BJ (cell line): Measurements from ENCODE around the gene BPGM. TPM values are rescaled to one million over a fixed set of nuclear protein-coding genes. Genes with fewer than 3 reads are reported as not detected.

Experiments used
- CTCF ChIA-PET: fragments of 350-600 bp; formaldehyde crosslinking; extraction: SDS; loops from one replicate; lab custom pipeline; 2021; ENCODE audit warnings: antibody characterized with exemption, inconsistent platforms; lab: Yijun Ruan, JAX
- POLR2A ChIA-PET: fragments of 300-600 bp; sonication (Branson Sonifier 250); formaldehyde crosslinking; extraction: SDS; loops from one replicate; lab custom pipeline; 2021; ENCODE audit warnings: antibody characterized with exemption; lab: Charles Lee
- DNase-seq: peaks from one replicate; pipeline ENCODE4 v3.0.0-alpha.2; 2011; ENCODE audit warnings: low read depth
- H3K27me3 ChIP-seq: 2 replicates; pipeline ENCODE4 v1.6.0; 2011; ENCODE audit warnings: low read length; ENCODE audit not compliant: control insufficient read depth, insufficient read depth
- H3K36me3 ChIP-seq: 2 replicates; pipeline ENCODE4 v1.5.1; 2011; ENCODE audit warnings: low read length; ENCODE audit not compliant: control insufficient read depth, insufficient read depth
- H3K4me3 ChIP-seq: 2 replicates; pipeline ENCODE4 v1.5.1; 2011; ENCODE audit warnings: low read depth, mild to moderate bottlenecking, control low read depth, low read length
- polyA plus RNA-seq: library from polyadenylated mRNA; depleted of rRNA; stranded (reverse); fragments of >200 nt; gene quantifications from 2 replicates; pipeline ENCODE4 v1.2.3, GENCODE V29; 2011
- TF ChIP-seq, protein P1 (sequence below): IDR thresholded peaks from 2 replicates; pipeline ENCODE4 v1.5.1; 2011; ENCODE audit warnings: low read depth, mild to moderate bottlenecking, control low read depth, inconsistent platforms, low read length, moderate library complexity; ENCODE audit not compliant: insufficient read depth

The BPGM gene
- polyA plus RNA-seq, 1 experiment: 14.1 TPM

DNA sequence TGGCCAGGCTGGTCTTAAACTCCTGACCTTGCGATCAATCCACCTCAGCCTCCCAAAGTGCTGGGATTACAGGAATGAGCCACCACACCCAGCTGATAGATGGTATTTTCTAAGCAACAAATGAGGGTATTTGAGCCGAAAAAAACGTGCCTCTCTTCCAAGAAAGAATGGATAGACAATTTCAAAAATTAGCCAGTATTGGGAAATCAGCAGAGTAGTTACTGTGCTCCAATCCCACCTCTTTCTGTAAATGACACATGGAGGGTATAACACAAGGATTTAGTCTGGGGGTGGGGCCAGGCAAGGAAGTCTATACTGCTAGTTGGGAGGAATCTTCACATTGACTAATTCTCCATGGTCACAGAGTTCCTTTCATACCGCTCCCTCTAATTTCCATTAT is 9.2 kb upstream of the BPGM start:
- DNase-seq: no peak
- Histone ChIP-seq H3K27me3 (no peaks in the 10 kb centered on the region), H3K4me3 (no peak overlapping the region), H3K36me3 (no peaks in the 10 kb centered on the region)
- TF ChIP-seq, protein P1, sequence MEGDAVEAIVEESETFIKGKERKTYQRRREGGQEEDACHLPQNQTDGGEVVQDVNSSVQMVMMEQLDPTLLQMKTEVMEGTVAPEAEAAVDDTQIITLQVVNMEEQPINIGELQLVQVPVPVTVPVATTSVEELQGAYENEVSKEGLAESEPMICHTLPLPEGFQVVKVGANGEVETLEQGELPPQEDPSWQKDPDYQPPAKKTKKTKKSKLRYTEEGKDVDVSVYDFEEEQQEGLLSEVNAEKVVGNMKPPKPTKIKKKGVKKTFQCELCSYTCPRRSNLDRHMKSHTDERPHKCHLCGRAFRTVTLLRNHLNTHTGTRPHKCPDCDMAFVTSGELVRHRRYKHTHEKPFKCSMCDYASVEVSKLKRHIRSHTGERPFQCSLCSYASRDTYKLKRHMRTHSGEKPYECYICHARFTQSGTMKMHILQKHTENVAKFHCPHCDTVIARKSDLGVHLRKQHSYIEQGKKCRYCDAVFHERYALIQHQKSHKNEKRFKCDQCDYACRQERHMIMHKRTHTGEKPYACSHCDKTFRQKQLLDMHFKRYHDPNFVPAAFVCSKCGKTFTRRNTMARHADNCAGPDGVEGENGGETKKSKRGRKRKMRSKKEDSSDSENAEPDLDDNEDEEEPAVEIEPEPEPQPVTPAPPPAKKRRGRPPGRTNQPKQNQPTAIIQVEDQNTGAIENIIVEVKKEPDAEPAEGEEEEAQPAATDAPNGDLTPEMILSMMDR: no peak
- CTCF ChIA-PET: interaction anchor here (1.7 kb wide), 1 partner anchor 49 kb away, joined by 3 read pairs; no protein-coding TSS in a partner anchor
- POLR2A ChIA-PET: no interaction called here

DNA sequence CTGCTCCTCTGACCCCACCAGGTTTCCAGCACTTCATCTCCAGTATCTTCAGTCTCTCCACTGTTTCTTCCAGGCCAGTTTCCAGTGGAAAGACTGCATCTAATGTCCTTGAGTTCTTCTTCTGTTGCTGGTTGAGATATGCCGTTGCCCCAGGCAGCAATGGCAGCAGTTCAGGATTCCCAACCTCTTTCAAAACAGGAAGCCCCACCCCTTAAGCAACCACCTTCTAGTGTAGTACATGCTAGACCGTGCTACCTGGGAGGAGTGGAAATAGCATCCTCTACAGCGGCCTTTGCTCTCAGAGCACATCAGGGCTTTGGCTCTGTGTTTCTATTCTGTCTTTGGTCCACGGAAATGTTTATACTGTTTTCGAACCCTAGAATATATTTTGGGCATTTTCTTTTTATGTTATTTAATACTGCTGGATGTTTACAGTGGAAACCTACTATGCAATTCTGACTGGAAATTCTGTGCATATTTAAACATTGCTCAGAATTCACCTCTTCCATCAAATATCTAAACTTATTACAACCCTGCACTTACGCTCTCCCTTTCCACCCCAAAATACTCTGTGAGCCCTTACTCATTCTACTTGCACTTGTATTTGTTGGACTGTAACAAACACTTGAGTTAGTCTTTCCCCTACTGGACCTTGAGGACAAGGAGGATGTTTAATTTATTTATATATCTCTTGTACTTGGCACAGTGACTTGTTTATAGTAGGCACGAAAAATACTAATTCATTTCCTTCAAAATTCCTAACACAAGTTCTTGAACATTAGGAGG is 8.5 kb upstream of the BPGM start:
- DNase-seq: no peak
- Histone ChIP-seq H3K36me3 (no peaks in the 10 kb centered on the region), H3K4me3 (no peak overlapping the region), H3K27me3 (no peaks in the 10 kb centered on the region)
- POLR2A ChIA-PET: no interaction called here
- TF ChIP-seq, protein P1: no peak
- CTCF ChIA-PET: no interaction called here

DNA sequence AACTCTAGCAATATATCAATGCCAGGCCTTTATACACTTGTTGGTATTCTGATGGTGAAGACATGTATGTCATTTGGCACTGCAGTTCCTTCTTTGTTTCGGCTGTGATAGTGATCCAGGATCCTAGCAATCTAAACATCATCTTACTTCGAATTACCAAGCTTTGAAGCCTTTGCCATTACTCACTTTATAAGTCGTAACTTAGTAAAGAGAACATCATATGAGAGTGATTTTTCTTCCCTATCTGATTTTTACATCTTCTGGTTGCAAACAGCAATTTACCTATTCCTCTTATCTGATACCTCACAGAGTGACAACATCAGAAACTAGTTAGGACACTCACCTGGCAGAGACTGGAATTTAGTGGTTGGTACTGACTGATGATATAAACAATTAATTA is 7.6 kb upstream of the BPGM start:
- Histone ChIP-seq H3K4me3 (no peak overlapping the region), H3K27me3 (no peaks in the 10 kb centered on the region), H3K36me3 (no peaks in the 10 kb centered on the region)
- DNase-seq: no peak
- POLR2A ChIA-PET: no interaction called here
- CTCF ChIA-PET: interaction anchor here (0.6 to 1.3 kb wide), 3 partner anchors 9 to 48 kb away, joined by 3 to 5 read pairs (median 3); no protein-coding TSS in a partner anchor
- TF ChIP-seq, protein P1: no peak

DNA sequence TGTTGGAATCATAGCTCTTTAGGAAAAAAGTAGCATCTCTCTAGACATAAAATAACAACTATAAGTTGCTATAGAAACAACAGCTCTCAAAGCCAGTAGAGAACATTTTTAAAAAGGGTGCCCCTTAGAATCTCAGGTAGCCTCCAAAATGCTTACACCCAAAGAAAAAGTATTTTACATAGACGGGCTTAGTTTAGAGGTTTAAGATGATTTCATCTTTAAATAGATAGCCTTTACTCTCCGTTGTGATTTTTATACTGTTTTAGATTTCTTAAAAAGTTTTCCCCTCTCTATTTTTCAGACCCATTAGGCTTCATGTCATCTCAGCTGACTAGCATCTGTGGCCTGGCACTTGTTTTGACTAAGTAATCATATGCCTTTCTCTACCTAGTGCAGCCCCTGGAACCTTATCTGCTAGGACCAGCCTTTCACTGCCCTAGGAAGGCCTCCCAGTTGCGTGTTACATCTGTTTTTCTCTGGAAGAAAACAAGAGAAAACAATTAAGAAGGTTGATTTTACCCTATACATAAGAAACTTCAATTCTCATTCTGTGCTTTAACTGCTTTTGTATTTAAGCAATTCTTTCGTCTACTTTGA is 6.9 kb upstream of the BPGM start:
- no peak for DNase-seq
- POLR2A ChIA-PET: no interaction called here
- no peak overlapping the region for H3K4me3 ChIP-seq
- H3K27me3 ChIP-seq: no peaks in the 10 kb centered on the region
- CTCF ChIA-PET: interaction anchor here (0.9 to 1.3 kb wide), 2 partner anchors 8 to 47 kb away, joined by 3 to 5 read pairs; no protein-coding TSS in a partner anchor
- H3K36me3 ChIP-seq: no peaks in the 10 kb centered on the region
- TF ChIP-seq, protein P1: no peak
